Measurements from ENCODE around the gene ANO2. TPM values are rescaled to one million over a fixed set of nuclear protein-coding genes. Genes with fewer than 3 reads are reported as not detected.
A peak's percentile ranks its signal among the peaks of the same experiment; 100 is the strongest.

ANO2 gene
- total RNA-seq, 4 donors from 2014 or later, result 0.59 to 51.7 (median 15.1) TPM

GRCh38 chr12:5723711-5724252 lies 221.3 kb downstream of the ANO2 start:
- intact Hi-C loops (cut with DNase I; ENCODE audit: low total_unique reads), result no loop called here
- H3K4me3 ChIP-seq, result no peak overlapping the region
- TF ChIP-seq CTCF (IDR thresholded peaks at IDR 0.05) (no peak), POLR2A (IDR thresholded peaks at IDR 0.05) (no peak)

GRCh38 chr12:5723071-5723470 lies 222.0 kb downstream of the ANO2 start:
- H3K4me3 ChIP-seq, result no peak overlapping the region
- no peaks in the 10 kb centered on the region for H3K36me3 ChIP-seq
- no peak for DNase-seq
- H3K9me3 ChIP-seq, result no peaks in the 10 kb centered on the region
- H3K4me1 ChIP-seq, result no peaks in the 10 kb centered on the region
- H3K27me3 ChIP-seq, result no peaks in the 10 kb centered on the region
- TF ChIP-seq CTCF (IDR thresholded peaks at IDR 0.05), result no peak
- TF ChIP-seq POLR2A (IDR thresholded peaks at IDR 0.05), result no peak
- no peak overlapping the region for H3K27ac ChIP-seq
- intact Hi-C loops (cut with DNase I; ENCODE audit: low total_unique reads), result no loop called here

More at GRCh38 chr12:5723711-5724252, 221.3 kb downstream of the ANO2 start:
- H3K27me3 ChIP-seq, result no peaks in the 10 kb centered on the region
- DNase-seq, result no peak
- H3K36me3 ChIP-seq, result no peaks in the 10 kb centered on the region
- H3K4me1 ChIP-seq, result no peaks in the 10 kb centered on the region
- H3K9me3 ChIP-seq, result no peaks in the 10 kb centered on the region
- H3K27ac ChIP-seq, result no peak overlapping the region

- DNase-seq, result no peak
- H3K27ac ChIP-seq, result no peak overlapping the region
- H3K4me3 ChIP-seq, result no peak overlapping the region
- no peaks in the 10 kb centered on the region for H3K36me3 ChIP-seq
- H3K27me3 ChIP-seq, result no peaks in the 10 kb centered on the region
- H3K9me3 ChIP-seq, result no peaks in the 10 kb centered on the region
- intact Hi-C loops (cut with DNase I; ENCODE audit: low total_unique reads), result no loop called here
- H3K4me1 ChIP-seq, result no peaks in the 10 kb centered on the region
- TF ChIP-seq POLR2A (IDR thresholded peaks at IDR 0.05) (no peak), CTCF (IDR thresholded peaks at IDR 0.05) (no peak)
Measured at GRCh38 chr12:5720381-5721005, 224.6 kb downstream of the ANO2 start.

- no peaks in the 10 kb centered on the region for H3K4me1 ChIP-seq
- no peaks in the 10 kb centered on the region for H3K27me3 ChIP-seq
- TF ChIP-seq CTCF (IDR thresholded peaks at IDR 0.05) (no peak), POLR2A (IDR thresholded peaks at IDR 0.05) (no peak)
Measured at GRCh38 chr12:5718680-5719079, 226.4 kb downstream of the ANO2 start.

GRCh38 chr12:5718073-5718472 lies 227.0 kb downstream of the ANO2 start:
- TF ChIP-seq CTCF (IDR thresholded peaks at IDR 0.05), result no peak
- no peak for TF ChIP-seq POLR2A (IDR thresholded peaks at IDR 0.05)
- Histone ChIP-seq H3K9me3 (no peaks in the 10 kb centered on the region), H3K27me3 (no peaks in the 10 kb centered on the region), H3K36me3 (no peaks in the 10 kb centered on the region), H3K27ac (no peak overlapping the region), H3K4me1 (no peaks in the 10 kb centered on the region), H3K4me3 (no peak overlapping the region)
- intact Hi-C loops (cut with DNase I; ENCODE audit: low total_unique reads), result no loop called here
- DNase-seq, result no peak

More at GRCh38 chr12:5718680-5719079, 226.4 kb downstream of the ANO2 start:
- H3K27ac ChIP-seq, result no peak overlapping the region
- no peaks in the 10 kb centered on the region for H3K36me3 ChIP-seq
- intact Hi-C loops (cut with DNase I; ENCODE audit: low total_unique reads), result no loop called here
- H3K4me3 ChIP-seq, result no peak overlapping the region
- no peaks in the 10 kb centered on the region for H3K9me3 ChIP-seq
- peak in 1 of 2 donors; percentile 19 for DNase-seq

Measured in uterus (tissue), 4 donors.